ENCODE data around the gene SUSD6.

Gene SUSD6

DNA sequence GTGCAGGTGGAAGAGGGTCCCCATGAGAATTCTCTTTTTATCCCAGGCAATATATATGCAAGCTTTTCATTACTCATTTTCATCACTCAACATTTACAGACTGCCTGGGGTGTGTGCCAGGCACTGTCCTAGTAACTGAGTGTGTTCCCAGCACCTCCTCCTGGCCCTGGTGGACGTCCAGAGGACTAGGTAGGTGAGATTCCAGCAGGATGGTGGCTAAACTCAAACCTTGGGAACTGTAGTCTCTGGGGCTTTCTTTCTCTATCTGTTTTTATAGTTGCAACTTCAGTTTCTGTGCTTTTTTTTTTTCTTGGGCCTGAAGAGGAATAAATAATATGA lies 63.8 kb downstream of the SUSD6 start:
- DNase-seq: no peak

DNA sequence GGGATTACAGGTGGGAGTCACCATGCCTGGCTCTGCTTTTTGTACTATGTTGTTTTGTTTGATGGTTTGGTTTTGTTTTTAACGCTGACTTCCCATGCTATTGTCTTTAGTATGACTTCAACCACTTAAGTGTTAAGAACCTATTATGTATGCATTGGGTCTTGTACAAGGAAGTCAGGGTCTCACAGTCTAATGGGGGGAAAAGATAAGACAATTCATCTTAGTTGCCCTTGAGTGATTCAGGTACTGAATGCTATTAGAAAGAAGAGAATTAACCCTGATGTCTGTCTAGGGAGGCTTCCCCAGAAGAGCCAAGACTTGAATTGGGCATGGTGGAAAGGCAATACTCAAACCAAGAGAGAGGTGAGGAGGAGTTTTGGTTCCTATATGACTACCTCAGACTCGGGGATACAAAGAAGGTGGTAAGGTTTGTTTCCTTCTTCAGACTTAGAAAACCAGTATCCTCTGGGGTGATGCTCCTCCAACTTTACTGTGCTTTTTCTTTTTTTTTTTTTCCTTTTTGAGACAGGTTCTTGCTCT lies 64.6 kb downstream of the SUSD6 start:
- no peak for DNase-seq

DNA sequence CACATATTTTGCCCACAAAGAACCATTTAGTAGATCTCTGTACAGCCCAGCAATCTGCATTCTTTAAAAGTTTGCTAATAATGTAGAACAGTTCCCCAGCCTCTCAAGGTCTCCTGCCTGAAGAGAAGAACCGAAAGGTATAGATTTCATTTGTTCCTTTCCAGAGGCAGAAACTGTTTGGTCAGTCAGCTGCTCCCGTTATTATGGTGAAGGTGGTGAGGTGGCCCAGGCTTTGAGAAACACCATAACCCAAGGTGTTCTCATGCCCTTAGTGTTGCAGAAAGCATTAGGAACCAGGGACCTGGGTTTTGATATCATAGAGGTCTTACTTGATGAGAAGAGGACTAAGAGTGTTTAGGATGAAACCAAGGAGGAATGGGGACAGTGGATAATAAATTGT lies 65.3 kb downstream of the SUSD6 start:
- no peak for DNase-seq

DNA sequence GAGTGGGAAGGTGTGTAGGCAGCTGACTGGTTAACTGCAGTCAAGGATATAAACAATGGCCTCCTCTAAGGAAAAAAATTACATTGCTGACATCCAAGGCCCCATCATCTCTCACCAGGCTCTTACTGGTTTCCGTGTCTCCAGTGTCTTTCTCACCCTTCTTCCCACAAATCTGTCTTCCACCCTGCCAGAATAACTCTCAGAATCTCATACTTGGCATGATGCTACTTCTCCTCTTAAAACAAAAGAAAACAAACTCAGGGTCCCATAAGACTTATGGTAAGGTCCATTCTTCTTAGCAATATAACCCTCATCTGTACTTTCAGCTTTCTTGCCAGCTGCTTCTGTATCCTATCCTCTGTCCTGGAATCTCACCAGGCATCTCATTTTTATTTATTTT lies 68.9 kb downstream of the SUSD6 start:
- DNase-seq: no peak

DNA sequence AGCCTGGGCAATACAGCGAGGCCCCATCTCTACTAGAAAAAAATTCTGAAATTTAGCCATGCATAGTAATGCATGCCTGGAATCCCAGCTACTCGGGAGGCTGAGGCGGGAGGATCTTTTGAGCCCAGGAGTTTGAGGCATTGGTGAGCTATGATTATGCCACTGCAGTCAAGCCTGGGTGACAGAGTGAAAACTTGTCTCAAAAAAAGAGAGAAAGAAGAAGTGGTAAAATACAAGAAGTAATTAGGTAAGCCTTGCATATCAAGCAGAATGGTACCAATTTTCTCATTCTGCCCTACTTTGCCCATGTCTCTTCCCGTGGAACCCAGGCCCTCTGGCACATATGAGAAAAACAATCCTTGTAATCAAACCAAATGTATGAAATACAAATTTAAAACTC lies 70.7 kb downstream of the SUSD6 start:
- DNase-seq: no peak

DNA sequence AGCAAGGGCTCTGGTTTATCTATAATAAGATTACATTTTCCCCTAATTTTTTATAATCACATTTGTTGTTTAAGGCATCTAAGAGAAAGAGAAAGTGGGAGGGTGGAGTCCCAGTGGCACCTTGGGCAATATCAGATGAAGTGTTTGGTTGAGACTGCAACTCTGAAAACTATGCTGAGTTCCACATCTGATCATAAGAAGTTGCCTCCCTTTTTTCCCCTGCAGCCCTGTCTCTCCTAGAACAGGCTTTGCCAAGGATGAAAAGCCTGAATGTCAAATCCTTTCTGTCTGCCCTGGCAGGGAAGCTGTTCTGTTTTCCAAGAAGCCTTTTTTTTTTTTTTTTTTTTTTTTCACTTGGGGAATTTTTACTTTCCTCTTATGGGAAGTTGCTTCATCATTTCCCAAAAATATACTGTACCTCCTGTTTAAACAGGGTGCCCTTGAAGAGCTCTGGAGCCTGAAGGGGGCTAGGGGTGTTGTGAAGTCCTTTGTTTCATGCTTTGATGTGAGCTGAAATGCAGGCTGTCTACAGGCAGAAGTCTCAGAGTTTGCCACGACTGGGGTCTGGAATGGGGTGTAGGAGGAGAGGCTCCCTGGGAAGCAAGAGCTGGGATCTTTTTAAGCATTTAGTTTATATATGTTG lies 71.3 kb downstream of the SUSD6 start:
- DNase-seq: no peak

DNA sequence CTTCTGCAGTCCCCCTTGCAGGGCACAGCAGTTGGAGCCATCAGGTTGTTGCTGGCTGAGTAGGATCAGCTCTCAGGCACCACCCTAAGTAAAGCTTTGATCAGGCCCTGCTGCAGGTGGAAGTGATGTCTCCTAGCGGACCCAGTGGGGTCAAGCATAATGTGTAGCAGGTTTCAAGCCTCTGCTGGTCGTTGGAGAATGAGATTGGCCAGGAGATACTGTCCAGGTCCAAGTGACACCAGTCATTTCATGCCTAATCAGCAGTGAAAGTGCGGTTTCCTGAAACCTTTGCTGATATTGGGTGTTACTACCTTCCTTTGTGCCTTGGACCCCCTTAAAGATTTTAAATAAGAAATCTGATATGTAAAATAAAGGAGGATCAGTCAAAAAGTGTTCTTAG lies 72.6 kb downstream of the SUSD6 start:
- no peak for DNase-seq

DNA sequence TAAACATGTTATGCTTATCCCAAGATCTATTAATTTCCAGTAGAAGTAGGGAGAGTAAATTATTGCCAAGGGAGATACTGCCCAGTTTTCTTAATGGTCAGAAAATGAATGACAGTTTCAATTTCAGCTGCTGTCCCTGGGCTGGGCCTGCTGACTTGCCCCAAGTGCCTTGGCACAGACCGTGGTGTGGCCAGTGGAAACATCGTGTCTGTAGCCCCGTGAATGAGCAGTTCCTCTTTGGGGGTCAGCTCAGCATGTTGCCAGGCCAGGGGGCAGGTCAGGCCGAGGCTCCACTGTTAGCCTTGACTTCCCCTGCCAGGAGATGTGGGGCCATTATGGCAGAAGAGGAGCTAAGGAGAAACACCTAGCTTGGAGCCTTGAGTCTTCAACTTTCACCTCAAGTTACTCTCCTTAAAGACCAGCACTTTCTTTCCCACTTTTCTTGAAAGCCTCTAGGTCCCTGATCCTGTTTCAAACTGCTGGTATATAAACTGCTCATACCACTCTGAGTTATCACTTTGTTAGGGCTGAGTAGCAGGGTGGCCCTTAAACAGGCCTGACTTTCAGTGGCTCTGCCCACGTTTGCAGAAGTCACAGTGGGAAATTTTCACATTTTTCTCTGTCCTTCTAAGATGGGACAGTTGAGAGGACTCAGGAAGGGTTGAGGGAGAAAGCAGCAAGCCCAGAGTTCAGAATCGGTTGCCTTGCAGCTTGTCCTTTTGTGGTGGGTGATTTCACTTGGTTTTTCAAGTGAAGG lies 73.2 kb downstream of the SUSD6 start:
- DNase-seq: no peak

DNA sequence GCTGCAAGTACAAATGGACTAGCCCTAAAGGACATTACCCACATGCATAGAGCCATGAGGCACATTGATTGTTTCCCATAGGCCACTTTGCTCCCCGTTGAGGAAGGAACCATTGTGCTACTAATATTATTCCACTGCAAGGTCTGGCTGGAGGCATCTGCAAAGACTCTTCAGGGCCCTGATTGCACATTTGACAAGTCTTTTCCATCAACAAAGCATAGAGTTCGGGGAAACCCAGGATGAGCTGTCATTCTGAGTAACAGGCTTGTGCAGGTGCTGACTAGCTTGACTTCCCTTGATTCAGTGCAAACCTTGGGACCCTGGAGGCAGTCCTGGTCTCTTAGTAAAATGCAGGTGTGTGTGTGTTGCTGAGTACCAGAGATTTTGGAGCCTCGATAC lies 73.8 kb downstream of the SUSD6 start:
- DNase-seq: no peak

DNA sequence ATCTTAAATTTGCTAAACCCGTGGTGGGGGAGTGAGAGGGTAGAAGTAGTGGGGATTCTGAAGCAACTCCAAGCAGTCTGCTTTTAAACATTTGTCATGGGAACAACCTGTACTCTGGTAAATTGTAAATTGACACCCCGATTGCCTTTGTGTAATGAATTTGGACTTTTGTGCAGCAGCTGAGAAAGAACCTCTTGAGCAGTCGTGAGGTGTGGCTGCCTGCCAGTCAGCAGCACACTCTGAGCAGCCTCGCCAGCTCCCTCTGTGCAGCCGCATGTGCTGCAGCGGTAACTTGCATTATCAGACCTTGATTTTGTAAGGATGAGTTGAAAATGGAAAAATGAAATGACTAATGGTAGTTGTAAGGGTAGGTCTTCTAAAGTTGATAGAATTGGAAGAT lies 74.3 kb downstream of the SUSD6 start:
- no peak for DNase-seq

DNA sequence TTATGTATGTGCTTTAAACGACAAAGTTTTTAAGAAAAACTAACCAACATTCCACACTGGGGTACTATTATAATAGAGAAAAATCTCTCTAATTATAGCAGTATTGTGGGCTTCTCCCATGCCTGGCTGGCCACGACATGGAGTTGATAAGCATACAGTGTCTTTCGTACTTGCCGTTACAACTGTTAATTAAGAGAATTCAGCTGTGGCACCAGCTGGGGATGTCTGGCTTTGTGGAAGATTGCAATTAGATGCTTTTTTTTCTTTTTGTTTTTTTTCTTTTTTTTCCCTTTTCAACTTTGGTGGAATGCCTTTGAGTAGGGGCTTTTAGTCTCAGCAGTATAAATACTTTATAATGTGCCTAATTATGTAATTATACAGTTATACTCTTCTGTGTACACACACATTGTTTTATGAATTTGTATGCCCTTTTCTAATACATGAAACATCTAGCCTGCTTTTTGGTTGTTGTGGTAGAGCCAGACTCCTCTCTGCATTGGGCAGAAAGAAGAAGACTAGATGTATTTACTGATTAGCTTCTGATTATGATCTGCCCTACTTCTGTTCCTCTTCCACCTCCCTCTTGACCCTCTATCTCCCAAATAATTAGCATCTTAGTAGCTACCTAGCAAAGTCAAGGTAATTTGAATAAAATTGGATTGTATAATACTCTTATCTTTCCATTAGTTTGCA lies 76.4 kb downstream of the SUSD6 start:
- no peak for DNase-seq

DNA sequence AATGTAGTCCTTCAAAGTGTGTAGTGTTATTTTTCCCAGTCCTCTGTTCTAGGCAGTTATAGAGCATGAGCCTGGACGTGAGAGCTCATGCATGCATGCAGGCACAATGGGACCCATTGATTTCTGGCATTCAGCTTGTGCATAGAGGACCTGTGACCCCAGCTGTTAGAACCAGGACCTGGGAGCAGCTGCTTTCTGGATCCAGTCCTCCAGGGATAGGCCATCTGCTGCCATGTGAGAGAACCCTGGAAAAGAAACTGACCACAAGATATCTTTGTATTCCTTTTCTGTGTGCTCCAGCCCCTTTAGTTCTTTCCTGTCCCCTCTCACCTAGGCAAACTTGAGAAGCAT lies 76.9 kb downstream of the SUSD6 start:
- DNase-seq: no peak

DNA sequence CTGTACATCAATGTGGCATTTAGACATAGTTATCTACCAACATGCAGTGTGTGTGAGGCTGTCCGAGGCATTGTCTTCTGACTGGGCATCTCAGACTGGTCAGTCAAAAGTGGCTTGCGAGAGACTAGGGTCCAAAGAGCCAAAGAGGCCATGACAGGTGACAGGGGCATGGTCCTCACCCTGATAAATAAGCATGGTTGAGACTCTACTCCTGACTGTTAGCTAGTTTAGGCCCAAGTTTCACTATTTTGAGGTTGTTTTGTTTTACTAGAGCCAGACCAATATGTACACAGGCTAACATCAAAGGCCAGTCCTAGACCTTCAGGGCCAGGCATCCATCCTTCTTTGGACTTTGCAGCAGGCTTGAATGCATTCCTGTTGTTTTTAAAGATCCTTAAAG lies 78.6 kb downstream of the SUSD6 start:
- DNase-seq: no peak

DNA sequence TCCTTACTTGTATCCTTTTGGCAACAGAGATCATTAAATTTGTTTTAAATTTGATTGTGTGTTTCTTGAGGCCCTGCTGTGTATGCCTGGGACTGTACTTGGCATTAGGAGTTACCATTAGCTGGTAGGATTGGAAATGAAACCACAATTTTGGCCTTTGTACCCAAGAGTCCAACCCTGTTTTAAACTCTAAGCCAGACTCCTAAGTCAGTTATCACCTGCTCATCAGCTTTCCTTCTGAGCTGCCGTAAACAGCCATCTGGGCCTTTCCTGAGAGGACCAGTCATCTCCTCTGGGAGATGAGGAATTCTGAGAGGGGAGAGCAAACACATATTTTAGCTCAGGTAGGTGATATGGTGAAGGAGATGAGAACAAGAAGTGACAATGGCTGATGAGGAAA lies 81.2 kb downstream of the SUSD6 start:
- no peak for DNase-seq

DNA sequence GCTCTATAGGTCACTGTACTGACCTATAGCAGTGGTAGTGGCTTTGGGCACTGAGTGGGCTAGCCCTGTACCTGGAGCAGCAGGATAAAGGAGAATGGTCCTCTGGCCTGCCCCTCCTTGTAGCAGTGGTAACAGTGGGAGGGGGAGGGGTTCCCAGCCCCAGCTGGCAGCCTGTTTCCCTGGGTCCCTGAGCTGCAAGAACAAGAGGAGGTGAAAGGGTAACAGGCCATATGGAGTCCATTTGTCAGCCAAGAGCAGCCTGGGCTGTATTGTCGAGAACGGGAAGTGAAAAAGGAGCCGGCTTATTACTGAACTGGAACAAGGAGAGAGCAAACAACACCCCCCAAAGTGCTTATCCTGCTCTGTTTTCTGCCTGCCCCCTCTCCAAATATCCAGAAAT lies 81.7 kb downstream of the SUSD6 start:
- peak; percentile 26 for DNase-seq

DNA sequence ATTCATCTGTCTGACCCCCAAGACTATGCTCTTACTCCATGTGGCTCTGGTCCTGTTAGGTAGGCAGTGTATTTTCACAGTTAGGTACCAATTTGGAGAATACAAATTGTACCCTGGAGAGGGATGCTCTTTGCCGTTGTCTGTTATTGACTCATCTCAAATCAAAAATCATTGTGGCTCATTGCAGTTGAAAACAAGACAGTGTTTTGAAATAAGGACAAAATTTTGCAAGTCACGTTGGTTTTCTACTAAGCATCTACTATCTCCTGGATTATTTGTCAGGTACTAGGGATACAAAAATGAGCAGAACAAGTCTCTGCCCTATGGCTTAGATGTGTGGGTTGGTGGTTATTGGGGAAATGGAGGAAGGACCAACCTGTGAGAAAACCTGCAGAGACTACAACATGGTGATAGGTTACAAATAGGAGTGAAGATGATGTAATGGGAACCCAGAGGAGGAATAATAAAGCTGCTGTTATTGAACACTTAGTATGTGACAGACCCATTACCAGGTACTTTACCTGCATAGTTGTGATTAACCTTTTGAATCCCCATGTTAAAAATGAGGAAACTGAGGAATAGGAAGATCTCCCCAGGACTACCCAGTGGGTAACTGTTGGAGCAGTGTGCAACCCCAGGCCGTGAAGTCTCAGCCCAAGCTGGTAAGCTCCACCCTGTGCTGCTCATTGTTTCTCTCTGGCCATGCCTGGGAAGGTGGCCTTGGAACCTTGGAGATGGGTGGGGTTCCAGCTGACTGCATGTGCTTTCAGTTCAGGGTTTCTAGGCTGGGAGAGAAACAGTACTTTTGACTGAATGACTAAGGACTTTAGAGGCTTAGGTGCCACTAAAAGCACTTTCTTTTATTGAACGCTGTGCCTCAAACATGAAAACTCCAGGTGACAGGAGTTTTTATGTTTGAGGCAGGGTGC lies 82.7 kb downstream of the SUSD6 start:
- DNase-seq: no peak

DNA sequence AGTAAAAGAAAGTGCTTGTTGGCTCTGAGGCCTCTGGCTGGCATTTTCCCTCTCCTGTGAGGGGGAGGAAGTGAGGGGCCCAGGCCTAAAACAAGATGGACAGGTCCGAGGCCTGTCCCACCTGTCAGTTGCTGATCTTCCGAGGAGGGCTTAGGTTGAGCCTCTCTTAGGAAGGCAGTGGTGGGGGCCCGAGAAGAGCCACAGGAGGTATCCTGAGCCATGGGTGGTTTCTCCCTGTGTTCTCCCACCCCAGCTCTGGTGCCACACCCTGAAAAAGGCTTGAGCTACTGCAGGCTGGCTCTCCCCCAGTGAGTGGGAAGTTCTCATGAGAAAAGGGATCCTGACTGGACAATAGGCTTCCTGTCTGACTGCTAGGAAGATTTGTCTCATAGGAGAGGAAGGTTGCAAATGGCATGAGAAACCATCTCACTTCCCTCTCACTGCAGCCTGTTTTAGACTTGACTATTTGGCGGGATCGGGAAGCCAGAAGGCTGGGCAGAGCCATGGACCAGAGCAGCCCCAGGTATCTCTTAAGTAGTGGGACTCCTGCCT lies 83.4 kb downstream of the SUSD6 start:
- no peak for DNase-seq

DNA sequence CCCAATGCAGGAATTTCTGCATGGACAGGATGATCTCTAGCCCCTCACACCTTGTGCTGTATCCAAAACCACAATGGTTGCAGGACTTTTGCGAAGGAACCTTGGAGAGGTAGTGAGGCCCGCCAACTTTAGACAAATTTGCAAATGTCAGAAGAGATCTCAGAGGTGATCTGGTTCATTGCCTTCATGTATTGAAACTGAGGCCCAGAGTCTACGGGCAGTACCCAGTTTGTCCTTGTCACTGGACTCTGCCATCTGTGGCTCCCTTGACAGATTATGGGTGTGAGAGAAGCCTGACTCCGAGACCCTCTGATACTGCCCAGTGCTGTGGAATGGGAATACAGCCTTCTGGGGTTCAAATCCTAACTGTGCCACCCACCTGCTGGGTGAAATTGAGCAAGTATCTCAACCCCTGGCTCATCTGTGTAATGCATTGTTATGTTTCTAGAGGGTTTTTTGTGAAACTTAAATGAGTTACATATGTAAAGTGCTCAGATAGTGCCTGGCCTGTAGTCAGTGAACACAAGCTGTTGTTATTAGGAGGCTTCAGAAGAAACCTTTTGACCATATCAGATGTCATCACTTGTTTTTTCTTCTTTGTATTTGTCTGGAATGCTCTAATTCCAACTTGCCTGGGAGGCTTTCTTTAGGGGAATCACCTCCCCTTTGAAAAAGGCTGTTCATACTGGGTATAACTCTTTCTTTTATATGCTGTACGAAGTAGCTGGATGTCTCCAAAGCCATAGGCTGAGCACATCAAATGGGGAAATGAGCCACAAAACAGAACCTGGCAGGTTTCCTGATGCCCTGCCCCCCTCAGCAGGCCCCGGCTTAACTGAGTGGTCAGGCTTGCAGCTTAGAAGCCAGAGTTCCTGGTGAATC lies 84.2 kb downstream of the SUSD6 start:
- no peak for DNase-seq

DNA sequence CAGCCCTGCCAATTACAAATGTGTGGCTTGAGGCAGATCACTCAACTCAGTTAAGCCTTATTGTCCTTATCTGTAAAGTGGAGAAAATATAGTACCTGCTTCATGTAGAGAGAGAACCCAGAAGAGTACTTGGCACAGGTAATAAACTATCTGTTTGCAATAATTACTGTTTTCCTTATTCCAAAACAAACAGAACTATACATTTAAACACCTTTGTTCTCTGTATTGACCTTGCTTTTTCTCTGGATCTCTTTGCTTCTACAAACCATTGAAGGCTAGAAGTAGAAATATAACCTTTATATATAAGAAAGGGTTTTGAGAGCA lies 84.8 kb downstream of the SUSD6 start:
- no peak for DNase-seq

DNA sequence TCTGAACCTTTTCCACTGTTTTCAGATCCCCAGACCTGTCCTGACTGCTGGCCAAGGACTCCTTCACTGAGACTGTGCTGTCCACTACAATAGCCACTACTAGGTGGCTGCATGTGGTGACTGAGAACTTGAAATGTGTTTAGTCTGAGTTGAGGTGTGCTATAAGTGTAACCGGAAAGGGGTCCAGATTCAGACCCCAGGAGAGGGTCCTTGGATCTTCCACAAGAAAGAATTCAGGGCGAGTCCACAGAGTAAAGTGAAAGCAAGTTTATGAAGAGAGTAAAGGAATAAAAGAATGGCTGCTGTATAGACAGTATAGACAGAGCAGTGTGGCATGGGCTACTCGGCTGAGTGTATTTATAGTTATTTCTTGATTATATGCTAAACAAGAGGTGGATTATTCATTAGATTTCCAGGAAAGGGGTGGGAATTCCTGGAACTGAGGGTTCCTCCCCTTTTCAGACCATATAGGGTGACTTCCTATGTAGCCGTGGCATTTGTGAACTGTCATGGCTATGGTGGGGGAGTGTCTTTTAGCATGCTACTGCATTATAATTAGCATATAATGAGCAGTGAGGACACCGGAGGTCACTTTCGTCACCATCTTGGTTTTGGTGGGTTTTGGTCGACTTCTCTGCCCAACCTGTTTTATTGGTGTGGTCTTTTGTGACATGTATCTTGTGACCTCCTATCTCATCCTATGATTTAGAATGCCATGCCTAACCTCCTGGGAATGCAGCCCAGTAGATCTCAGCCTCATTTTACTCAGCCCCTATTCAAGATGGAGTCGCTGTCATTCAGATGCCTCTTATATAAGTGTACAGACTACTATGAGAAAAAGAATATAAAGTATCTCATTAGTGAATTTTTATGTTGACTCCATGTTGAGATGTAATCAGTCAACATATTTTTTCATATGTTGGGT lies 85.5 kb downstream of the SUSD6 start:
- DNase-seq: peak; percentile 56

DNA sequence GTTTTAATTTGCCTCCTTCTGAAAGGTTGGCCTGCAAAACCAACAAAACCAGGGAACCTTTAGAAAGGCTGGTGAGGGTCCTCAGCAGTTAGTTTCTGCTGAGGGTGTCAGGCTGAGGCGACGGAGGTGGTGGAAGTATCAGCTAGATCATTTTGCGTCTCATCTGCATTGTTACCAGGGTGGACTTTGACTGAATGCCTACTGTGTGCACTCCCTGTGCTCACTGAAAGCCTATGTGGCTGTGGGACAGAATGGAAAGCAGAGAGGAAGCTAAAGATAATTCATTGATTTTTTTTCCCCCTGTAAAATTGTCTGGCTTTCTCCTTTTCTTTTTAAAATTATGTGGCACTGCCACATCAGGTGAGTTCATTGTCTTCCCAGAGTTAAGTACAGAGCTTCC lies 87.2 kb downstream of the SUSD6 start:
- DNase-seq: no peak

All from CD4-positive, alpha-beta T cell treated with Interferon gamma for 1 hour (primary cell).